Measurements from ENCODE around the gene TOMM40.

- TF ChIP-seq CTCF (IDR thresholded peaks at IDR 0.05) = peak; percentile 23
- TF ChIP-seq ZFX (IDR thresholded peaks at IDR 0.05; ENCODE audit: borderline replicate concordance) = no peak
These were observed at the start of gene TOMM40 for GRCh38 chr19:44891016-44891882.

All from 22Rv1 (cell line).